Hepatocyte (in vitro differentiated cells): ENCODE measurements around the gene PCNX3. TPM values are rescaled to one million over a fixed set of nuclear protein-coding genes. Genes with fewer than 3 reads are reported as not detected.

Source experiments
- DNase-seq: peaks from one replicate; pipeline ENCODE4 v3.0.0-alpha.2; 2016; ENCODE audit warnings: low spot score
- H2AFZ ChIP-seq: fragments of 200-600 bp; sonication (generic); 2 replicates; pipeline ENCODE4 v1.6.0; 2016; ENCODE audit warnings: antibody characterized with exemption, mild to moderate bottlenecking
- H3K27ac ChIP-seq: fragments of 200-600 bp; sonication (generic); 2 replicates; pipeline ENCODE4 v1.5.1; 2016; ENCODE audit warnings: mild to moderate bottlenecking
- H3K27me3 ChIP-seq: fragments of 200-600 bp; sonication (generic); 2 replicates; pipeline ENCODE4 v1.6.1; 2016
- H3K36me3 ChIP-seq: fragments of 200-600 bp; sonication (generic); replicated peaks from 2 replicates; pipeline ENCODE4 v1.5.1; 2016; ENCODE audit warnings: low read depth; ENCODE audit not compliant: insufficient read depth
- H3K4me1 ChIP-seq: fragments of 200-600 bp; sonication (generic); 2 replicates; pipeline ENCODE4 v1.5.1; 2016; ENCODE audit warnings: mild to moderate bottlenecking, moderate library complexity; ENCODE audit not compliant: insufficient read depth
- H3K4me2 ChIP-seq: fragments of 200-600 bp; sonication (generic); 2 replicates; pipeline ENCODE4 v1.6.0; 2016
- H3K4me3 ChIP-seq: fragments of 200-600 bp; sonication (generic); 2 replicates; pipeline ENCODE4 v1.5.1; 2016; ENCODE audit warnings: mild to moderate bottlenecking
- H3K79me2 ChIP-seq: fragments of 200-600 bp; sonication (generic); 2 replicates; pipeline ENCODE4 v1.6.0; 2017; ENCODE audit warnings: mild to moderate bottlenecking
- H3K9me2 ChIP-seq: fragments of 200-600 bp; sonication (generic); replicated peaks from 2 replicates; pipeline ENCODE4 v1.6.0; 2017; ENCODE audit warnings: mild to moderate bottlenecking; ENCODE audit not compliant: insufficient read depth
- H3K9me3 ChIP-seq: fragments of 200-600 bp; sonication (generic); 2 replicates; pipeline ENCODE4 v1.5.1; 2016; ENCODE audit warnings: low read depth, mild to moderate bottlenecking
- H4K20me1 ChIP-seq: fragments of 200-600 bp; sonication (generic); 2 replicates; pipeline ENCODE4 v1.6.0; 2016; ENCODE audit warnings: mild to moderate bottlenecking; ENCODE audit not compliant: insufficient read depth, poor library complexity, severe bottlenecking
- EZH2 ChIP-seq: fragments of 200-600 bp; sonication (generic); IDR thresholded peaks from 2 replicates; pipeline ENCODE4 v1.6.1; 2016; ENCODE audit warnings: antibody characterized with exemption, mild to moderate bottlenecking, borderline replicate concordance
- EZH2phosphoT487 ChIP-seq: fragments of 200-600 bp; sonication (generic); IDR thresholded peaks from one replicate; pipeline ENCODE4 v1.6.1; 2018; ENCODE audit warnings: antibody characterized with exemption, mild to moderate bottlenecking, low read depth, moderate library complexity; ENCODE audit not compliant: unreplicated experiment, severe bottlenecking
- WGBS: methylation state at CpG from one replicate; pipeline ENCODE4 v1.1.6; 2016; ENCODE audit warnings: low lambda C conversion rate; ENCODE audit errors: missing lambda C conversion rate; 5-methylcytosine and 5-hydroxymethylcytosine counted together
- polyA plus RNA-seq: library from polyadenylated mRNA; unstranded; fragments of >200 nt; fragmentation: Nextera tagmentation; extraction: Ambion mirVana; gene quantifications from 2 replicates; pipeline ENCODE4 v1.2.1, GENCODE V29; 2016
- total RNA-seq: library from RNA; depleted of rRNA; stranded (reverse); fragments of >200 nt; gene quantifications from 2 replicates; pipeline ENCODE4 v1.2.3, GENCODE V29; 2014
- TF ChIP-seq, protein P1 (sequence below): fragments of 200-600 bp; sonication (generic); IDR thresholded peaks from 2 replicates; pipeline ENCODE4 v1.5.1; 2016; ENCODE audit warnings: antibody characterized with exemption, mild to moderate bottlenecking; ENCODE audit not compliant: poor library complexity

Gene PCNX3
- total and polyA plus RNA-seq, 2 experiments from 2014 or later: 20.0 to 27.4 TPM

GRCh38 chr11:65623177-65623576 lies 7.6 kb downstream of the PCNX3 start:
- H3K9me2 ChIP-seq: no peaks in the 10 kb centered on the region
- no peaks in the 10 kb centered on the region for H3K4me1 ChIP-seq
- H3K36me3 ChIP-seq: no peaks in the 10 kb centered on the region
- H3K9me3 ChIP-seq: no peaks in the 10 kb centered on the region
- 97% methylated on average over 14 of the region's 14 CpGs for WGBS
- H3K79me2 ChIP-seq: peaks cover 6% of the 10 kb centered on the region
- DNase-seq: no peak
- no peak overlapping the region for H3K4me3 ChIP-seq
- no peak overlapping the region for H2AFZ ChIP-seq
- no peak overlapping the region for H3K4me2 ChIP-seq
- no peaks in the 10 kb centered on the region for H3K27me3 ChIP-seq
- TF ChIP-seq EZH2phosphoT487 (no peak), EZH2 (no peak)
- TF ChIP-seq, protein P1, sequence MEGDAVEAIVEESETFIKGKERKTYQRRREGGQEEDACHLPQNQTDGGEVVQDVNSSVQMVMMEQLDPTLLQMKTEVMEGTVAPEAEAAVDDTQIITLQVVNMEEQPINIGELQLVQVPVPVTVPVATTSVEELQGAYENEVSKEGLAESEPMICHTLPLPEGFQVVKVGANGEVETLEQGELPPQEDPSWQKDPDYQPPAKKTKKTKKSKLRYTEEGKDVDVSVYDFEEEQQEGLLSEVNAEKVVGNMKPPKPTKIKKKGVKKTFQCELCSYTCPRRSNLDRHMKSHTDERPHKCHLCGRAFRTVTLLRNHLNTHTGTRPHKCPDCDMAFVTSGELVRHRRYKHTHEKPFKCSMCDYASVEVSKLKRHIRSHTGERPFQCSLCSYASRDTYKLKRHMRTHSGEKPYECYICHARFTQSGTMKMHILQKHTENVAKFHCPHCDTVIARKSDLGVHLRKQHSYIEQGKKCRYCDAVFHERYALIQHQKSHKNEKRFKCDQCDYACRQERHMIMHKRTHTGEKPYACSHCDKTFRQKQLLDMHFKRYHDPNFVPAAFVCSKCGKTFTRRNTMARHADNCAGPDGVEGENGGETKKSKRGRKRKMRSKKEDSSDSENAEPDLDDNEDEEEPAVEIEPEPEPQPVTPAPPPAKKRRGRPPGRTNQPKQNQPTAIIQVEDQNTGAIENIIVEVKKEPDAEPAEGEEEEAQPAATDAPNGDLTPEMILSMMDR: no peak
- no peaks in the 10 kb centered on the region for H4K20me1 ChIP-seq
- H3K27ac ChIP-seq: no peak overlapping the region

DNA sequence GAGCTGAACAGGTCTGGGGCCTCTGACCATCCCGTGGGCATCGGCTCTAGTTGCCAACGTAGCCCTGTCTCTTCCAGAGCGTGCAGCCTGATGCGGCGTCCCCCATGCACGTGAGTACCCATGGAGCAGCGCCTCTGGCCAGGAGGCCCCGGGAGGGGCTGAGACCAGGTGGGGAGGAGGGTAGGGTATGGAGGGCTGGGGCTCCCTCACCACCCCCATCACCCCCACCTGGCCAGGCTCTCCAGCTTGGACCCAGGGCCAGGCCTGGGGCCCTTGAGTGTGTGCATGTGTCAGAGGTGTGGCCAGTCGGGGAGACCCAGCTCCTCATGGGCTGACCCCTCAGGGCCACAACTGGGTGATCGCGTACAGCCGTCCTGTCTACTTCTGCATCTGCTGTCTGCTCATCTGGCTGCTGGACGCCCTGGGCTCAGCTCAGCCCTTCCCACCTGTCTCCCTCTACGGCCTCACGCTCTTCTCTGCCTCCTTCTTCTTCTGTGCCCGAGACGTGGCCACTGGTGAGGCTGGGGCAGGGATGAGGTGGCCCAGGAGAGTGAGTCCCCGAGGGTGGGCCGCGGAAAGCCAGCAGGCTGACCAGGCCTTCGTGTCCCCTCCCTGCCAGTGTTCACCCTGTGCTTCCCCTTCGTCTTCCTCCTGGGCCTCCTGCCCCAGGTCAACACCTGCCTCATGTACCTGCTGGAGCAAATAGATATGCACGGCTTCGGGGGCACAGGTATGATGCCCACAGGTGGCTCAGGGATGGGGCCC lies 8.5 kb downstream of the PCNX3 start:
- 96% methylated on average over 19 of the region's 25 CpGs for WGBS
- H2AFZ ChIP-seq: no peak overlapping the region
- H3K4me1 ChIP-seq: no peaks in the 10 kb centered on the region
- H3K27ac ChIP-seq: no peak overlapping the region
- H3K4me3 ChIP-seq: no peak overlapping the region
- H3K79me2 ChIP-seq: no peaks in the 10 kb centered on the region
- H4K20me1 ChIP-seq: no peaks in the 10 kb centered on the region
- H3K36me3 ChIP-seq: no peaks in the 10 kb centered on the region
- no peaks in the 10 kb centered on the region for H3K9me3 ChIP-seq
- no peaks in the 10 kb centered on the region for H3K27me3 ChIP-seq
- no peak for DNase-seq
- no peak overlapping the region for H3K4me2 ChIP-seq
- H3K9me2 ChIP-seq: no peaks in the 10 kb centered on the region
- TF ChIP-seq, protein P1: no peak
- no peak for TF ChIP-seq EZH2
- no peak for TF ChIP-seq EZH2phosphoT487

DNA sequence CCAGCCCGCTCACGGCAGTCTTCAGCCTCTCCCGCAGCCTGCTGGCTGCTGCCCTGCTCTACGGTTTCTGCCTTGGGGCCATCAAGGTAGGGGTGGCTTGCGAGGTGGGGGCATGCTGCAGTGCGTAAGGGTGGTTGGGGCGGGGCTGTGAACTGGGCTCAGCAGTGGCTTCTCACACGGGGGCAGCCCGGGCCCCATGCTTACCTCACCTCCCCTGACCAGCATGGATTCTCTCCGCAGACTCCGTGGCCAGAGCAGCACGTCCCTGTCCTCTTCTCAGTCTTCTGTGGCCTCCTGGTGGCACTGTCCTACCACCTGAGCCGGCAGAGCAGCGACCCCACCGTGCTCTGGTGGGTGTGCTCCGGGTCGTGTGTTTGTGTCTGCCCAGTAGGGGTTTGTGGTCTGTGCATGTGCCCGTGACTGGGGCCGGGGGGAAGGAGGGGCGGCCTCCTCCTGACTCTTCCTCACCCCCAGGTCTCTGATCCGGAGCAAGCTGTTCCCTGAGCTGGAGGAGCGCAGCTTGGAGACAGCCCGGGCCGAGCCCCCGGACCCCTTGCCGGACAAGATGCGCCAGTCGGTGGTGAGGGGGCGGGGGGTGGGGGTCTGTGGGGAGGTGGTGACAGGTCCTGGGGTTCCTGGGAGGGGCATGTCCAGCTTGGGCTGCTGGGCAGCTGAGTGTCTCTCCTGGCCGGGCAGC lies 9.5 kb downstream of the PCNX3 start:
- no peaks in the 10 kb centered on the region for H3K4me1 ChIP-seq
- TF ChIP-seq EZH2: no peak
- TF ChIP-seq, protein P1: no peak
- no peak for TF ChIP-seq EZH2phosphoT487
- H3K79me2 ChIP-seq: no peaks in the 10 kb centered on the region
- H3K9me3 ChIP-seq: no peaks in the 10 kb centered on the region
- no peak overlapping the region for H3K4me3 ChIP-seq
- 90% methylated on average over 27 of the region's 30 CpGs for WGBS
- H2AFZ ChIP-seq: no peak overlapping the region
- no peak overlapping the region for H3K4me2 ChIP-seq
- H3K27ac ChIP-seq: no peak overlapping the region
- no peaks in the 10 kb centered on the region for H3K9me2 ChIP-seq
- H3K36me3 ChIP-seq: no peaks in the 10 kb centered on the region
- no peaks in the 10 kb centered on the region for H4K20me1 ChIP-seq
- no peak for DNase-seq
- H3K27me3 ChIP-seq: no peaks in the 10 kb centered on the region
